ENCODE data around the gene MAD1L1.
A peak's percentile ranks its signal among the peaks of the same experiment; 100 is the strongest.

The MAD1L1 gene

DNA sequence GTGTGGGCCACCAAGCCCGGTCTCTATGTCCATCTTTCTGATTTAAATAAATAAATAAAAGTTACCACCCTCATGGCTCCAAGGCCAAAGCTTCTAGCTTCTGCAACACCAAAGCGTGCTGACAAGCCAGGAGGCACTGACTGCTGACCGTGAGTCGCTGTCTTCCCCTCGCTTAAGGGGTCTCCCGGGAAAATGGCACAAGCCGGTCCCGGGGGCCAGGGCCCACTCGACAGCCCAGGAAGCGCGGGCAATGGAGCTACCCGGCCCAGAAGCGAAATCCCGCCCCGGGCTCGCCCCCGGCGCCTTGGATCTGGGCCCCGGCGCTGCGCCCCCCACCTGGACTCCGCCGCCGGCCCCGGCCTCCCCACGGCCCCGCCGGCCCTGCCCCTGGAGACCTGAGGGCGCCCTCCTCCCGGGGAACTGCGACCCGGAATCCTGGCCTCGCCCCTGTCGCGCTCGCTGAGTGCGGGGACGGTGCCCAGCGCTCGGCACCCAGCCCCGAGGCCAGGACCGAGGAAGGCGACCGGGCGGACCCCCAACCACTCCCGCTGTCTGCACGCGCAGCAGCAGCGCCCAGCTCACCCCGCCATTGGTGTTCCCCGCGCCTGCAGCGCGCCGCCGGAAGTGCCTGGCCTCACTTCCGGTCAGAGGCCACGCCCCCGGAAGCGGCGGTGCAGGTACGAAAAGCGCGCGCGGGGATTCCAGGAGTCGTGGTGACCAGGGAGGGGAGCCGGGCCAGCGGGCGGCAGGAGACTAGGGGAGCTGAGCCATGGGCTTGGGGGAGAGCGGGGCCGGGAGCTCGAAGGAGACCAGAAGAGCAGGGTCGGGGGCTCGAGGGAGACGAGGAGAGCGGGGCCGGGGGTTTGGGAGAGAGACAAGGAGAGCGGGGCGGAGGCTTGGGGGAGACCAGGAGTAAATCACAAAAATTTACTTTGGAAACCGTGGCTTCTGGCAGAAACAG lies 9.1 kb upstream of the MAD1L1 start, which contains the start of the genes MRM2 and NUDT1 (continued):
- TF ChIP-seq, protein P1, sequence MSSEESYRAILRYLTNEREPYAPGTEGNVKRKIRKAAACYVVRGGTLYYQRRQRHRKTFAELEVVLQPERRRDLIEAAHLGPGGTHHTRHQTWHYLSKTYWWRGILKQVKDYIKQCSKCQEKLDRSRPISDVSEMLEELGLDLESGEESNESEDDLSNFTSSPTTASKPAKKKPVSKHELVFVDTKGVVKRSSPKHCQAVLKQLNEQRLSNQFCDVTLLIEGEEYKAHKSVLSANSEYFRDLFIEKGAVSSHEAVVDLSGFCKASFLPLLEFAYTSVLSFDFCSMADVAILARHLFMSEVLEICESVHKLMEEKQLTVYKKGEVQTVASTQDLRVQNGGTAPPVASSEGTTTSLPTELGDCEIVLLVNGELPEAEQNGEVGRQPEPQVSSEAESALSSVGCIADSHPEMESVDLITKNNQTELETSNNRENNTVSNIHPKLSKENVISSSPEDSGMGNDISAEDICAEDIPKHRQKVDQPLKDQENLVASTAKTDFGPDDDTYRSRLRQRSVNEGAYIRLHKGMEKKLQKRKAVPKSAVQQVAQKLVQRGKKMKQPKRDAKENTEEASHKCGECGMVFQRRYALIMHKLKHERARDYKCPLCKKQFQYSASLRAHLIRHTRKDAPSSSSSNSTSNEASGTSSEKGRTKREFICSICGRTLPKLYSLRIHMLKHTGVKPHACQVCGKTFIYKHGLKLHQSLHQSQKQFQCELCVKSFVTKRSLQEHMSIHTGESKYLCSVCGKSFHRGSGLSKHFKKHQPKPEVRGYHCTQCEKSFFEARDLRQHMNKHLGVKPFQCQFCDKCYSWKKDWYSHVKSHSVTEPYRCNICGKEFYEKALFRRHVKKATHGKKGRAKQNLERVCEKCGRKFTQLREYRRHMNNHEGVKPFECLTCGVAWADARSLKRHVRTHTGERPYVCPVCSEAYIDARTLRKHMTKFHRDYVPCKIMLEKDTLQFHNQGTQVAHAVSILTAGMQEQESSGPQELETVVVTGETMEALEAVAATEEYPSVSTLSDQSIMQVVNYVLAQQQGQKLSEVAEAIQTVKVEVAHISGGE (tag by site-specific recombination; conservative IDR thresholded peaks at IDR 0.05; ENCODE audit: low read depth) = peak; percentile 93
- TF ChIP-seq, protein P2, sequence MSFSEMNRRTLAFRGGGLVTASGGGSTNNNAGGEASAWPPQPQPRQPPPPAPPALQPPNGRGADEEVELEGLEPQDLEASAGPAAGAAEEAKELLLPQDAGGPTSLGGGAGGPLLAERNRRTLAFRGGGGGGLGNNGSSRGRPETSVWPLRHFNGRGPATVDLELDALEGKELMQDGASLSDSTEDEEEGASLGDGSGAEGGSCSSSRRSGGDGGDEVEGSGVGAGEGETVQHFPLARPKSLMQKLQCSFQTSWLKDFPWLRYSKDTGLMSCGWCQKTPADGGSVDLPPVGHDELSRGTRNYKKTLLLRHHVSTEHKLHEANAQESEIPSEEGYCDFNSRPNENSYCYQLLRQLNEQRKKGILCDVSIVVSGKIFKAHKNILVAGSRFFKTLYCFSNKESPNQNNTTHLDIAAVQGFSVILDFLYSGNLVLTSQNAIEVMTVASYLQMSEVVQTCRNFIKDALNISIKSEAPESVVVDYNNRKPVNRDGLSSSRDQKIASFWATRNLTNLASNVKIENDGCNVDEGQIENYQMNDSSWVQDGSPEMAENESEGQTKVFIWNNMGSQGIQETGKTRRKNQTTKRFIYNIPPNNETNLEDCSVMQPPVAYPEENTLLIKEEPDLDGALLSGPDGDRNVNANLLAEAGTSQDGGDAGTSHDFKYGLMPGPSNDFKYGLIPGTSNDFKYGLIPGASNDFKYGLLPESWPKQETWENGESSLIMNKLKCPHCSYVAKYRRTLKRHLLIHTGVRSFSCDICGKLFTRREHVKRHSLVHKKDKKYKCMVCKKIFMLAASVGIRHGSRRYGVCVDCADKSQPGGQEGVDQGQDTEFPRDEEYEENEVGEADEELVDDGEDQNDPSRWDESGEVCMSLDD (tag by site-specific recombination; IDR thresholded peaks at IDR 0.05) = peak; percentile 78
- TF ChIP-seq ZNF521 (tag by site-specific recombination; IDR thresholded peaks at IDR 0.05) (no peak), ZNF629 (tag by site-specific recombination; IDR thresholded peaks at IDR 0.05) (peak; percentile 44), ZNF121 (tag by site-specific recombination; IDR thresholded peaks at IDR 0.05) (no peak), ZNF391 (tag by site-specific recombination; IDR thresholded peaks at IDR 0.05; ENCODE audit: borderline replicate concordance, low read depth) (peak; percentile 44; the same call in 1 of the 2 replicates), ZNF501 (tag by site-specific recombination; IDR thresholded peaks at IDR 0.05) (peak; percentile 71), ZNF341 (tag by site-specific recombination; IDR thresholded peaks at IDR 0.05; ENCODE audit: low read depth) (peak; percentile 36; the same call in 1 of the 2 replicates), ZNF624 (tag by site-specific recombination; IDR thresholded peaks at IDR 0.05) (no peak), SP2 (tag by site-specific recombination; IDR thresholded peaks at IDR 0.05) (peak; percentile 86), BCL11B (tag by site-specific recombination; IDR thresholded peaks at IDR 0.05; ENCODE audit: low read depth) (peak; percentile 74), SP7 (tag by site-specific recombination; IDR thresholded peaks at IDR 0.05) (peak; percentile 25; the same call in 1 of the 2 replicates), ZNF140 (tag by site-specific recombination; IDR thresholded peaks at IDR 0.05) (no peak), KLF9 (tag by site-specific recombination; IDR thresholded peaks at IDR 0.05; ENCODE audit: low read depth) (peak; percentile 85)
- TF ChIP-seq, protein P3, sequence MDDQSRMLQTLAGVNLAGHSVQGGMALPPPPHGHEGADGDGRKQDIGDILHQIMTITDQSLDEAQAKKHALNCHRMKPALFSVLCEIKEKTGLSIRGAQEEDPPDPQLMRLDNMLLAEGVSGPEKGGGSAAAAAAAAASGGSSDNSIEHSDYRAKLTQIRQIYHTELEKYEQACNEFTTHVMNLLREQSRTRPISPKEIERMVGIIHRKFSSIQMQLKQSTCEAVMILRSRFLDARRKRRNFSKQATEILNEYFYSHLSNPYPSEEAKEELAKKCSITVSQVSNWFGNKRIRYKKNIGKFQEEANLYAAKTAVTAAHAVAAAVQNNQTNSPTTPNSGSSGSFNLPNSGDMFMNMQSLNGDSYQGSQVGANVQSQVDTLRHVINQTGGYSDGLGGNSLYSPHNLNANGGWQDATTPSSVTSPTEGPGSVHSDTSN (CRISPR knock-in tag; IDR thresholded peaks at IDR 0.05) = peak; percentile 38; the same call in 1 of the 2 replicates
- TF ChIP-seq, protein P4, sequence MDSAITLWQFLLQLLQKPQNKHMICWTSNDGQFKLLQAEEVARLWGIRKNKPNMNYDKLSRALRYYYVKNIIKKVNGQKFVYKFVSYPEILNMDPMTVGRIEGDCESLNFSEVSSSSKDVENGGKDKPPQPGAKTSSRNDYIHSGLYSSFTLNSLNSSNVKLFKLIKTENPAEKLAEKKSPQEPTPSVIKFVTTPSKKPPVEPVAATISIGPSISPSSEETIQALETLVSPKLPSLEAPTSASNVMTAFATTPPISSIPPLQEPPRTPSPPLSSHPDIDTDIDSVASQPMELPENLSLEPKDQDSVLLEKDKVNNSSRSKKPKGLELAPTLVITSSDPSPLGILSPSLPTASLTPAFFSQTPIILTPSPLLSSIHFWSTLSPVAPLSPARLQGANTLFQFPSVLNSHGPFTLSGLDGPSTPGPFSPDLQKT (IDR thresholded peaks at IDR 0.05; ENCODE audit: borderline replicate concordance, low read depth, low read length) = peak; percentile 67; the same call in 1 of the 2 replicates
- TF ChIP-seq, protein P5, sequence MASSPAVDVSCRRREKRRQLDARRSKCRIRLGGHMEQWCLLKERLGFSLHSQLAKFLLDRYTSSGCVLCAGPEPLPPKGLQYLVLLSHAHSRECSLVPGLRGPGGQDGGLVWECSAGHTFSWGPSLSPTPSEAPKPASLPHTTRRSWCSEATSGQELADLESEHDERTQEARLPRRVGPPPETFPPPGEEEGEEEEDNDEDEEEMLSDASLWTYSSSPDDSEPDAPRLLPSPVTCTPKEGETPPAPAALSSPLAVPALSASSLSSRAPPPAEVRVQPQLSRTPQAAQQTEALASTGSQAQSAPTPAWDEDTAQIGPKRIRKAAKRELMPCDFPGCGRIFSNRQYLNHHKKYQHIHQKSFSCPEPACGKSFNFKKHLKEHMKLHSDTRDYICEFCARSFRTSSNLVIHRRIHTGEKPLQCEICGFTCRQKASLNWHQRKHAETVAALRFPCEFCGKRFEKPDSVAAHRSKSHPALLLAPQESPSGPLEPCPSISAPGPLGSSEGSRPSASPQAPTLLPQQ (tag by site-specific recombination; IDR thresholded peaks at IDR 0.05) = peak; percentile 13; the same call in 1 of the 2 replicates
- TF ChIP-seq, protein P6, sequence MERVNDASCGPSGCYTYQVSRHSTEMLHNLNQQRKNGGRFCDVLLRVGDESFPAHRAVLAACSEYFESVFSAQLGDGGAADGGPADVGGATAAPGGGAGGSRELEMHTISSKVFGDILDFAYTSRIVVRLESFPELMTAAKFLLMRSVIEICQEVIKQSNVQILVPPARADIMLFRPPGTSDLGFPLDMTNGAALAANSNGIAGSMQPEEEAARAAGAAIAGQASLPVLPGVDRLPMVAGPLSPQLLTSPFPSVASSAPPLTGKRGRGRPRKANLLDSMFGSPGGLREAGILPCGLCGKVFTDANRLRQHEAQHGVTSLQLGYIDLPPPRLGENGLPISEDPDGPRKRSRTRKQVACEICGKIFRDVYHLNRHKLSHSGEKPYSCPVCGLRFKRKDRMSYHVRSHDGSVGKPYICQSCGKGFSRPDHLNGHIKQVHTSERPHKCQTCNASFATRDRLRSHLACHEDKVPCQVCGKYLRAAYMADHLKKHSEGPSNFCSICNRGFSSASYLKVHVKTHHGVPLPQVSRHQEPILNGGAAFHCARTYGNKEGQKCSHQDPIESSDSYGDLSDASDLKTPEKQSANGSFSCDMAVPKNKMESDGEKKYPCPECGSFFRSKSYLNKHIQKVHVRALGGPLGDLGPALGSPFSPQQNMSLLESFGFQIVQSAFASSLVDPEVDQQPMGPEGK (tag by site-specific recombination; IDR thresholded peaks at IDR 0.05) = peak; percentile 52
- TF ChIP-seq, protein P7, sequence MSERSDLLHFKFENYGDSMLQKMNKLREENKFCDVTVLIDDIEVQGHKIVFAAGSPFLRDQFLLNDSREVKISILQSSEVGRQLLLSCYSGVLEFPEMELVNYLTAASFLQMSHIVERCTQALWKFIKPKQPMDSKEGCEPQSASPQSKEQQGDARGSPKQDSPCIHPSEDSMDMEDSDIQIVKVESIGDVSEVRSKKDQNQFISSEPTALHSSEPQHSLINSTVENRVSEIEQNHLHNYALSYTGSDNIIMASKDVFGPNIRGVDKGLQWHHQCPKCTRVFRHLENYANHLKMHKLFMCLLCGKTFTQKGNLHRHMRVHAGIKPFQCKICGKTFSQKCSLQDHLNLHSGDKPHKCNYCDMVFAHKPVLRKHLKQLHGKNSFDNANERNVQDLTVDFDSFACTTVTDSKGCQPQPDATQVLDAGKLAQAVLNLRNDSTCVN (tag by site-specific recombination; optimal IDR thresholded peaks at IDR 0.05) = peak; percentile 91
- TF ChIP-seq, protein P8, sequence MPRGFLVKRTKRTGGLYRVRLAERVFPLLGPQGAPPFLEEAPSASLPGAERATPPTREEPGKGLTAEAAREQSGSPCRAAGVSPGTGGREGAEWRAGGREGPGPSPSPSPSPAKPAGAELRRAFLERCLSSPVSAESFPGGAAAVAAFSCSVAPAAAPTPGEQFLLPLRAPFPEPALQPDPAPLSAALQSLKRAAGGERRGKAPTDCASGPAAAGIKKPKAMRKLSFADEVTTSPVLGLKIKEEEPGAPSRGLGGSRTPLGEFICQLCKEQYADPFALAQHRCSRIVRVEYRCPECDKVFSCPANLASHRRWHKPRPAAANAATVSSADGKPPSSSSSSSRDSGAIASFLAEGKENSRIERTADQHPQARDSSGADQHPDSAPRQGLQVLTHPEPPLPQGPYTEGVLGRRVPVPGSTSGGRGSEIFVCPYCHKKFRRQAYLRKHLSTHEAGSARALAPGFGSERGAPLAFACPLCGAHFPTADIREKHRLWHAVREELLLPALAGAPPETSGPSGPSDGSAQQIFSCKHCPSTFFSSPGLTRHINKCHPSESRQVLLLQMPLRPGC (tag by site-specific recombination; IDR thresholded peaks at IDR 0.05) = peak; percentile 65; the same call in 1 of the 2 replicates

Measured in HEK293 (cell line).